Lower leg skin (tissue), 4 donors: ENCODE measurements around the gene PTPRT. TPM values are rescaled to one million over a fixed set of nuclear protein-coding genes. Genes with fewer than 3 reads are reported as not detected.

Source experiments
- DNase-seq, 2 donors: peaks; one replicate each; pipeline ENCODE4 v3.0.0-alpha.2; 2019; ENCODE audit warnings: low spot score in 2 of 2
- H3K4me3 ChIP-seq: fragments of 200-600 bp; sonication (generic); 2 replicates; pipeline ENCODE4 v1.5.1; 2017; ENCODE audit warnings: mild to moderate bottlenecking, low read depth; ENCODE audit not compliant: poor library complexity, severe bottlenecking
- POLR2A ChIP-seq, 2 donors: fragments of 450-650 bp; IDR thresholded peaks; one replicate each; pipeline ENCODE4 v1.6.1; 2016 to 2017; ENCODE audit warnings: antibody characterized with exemption in 2 of 2, mild to moderate bottlenecking in 1 of 2, moderate library complexity in 1 of 2
- WGBS, 2 donors: methylation state at CpG; one replicate each; pipeline ENCODE4 v1.1.5; 2018; 5-methylcytosine and 5-hydroxymethylcytosine counted together
- intact Hi-C: fragments of 100-400 bp; cut with DNase I; formaldehyde crosslinking; loops from one replicate; pipeline ENCODE4 v1.15.0; 2023; ENCODE audit warnings: low total_unique reads
- total RNA-seq, 4 donors: library from RNA; depleted of rRNA; stranded (reverse); fragments of >200 nt; gene quantifications; one replicate each; pipeline ENCODE4 v1.1.0, GENCODE V29; 2016
- TF ChIP-seq, protein P1 (sequence below), 3 donors: fragments of 450-650 bp; IDR thresholded peaks; one replicate each; pipeline ENCODE4 v1.5.1; 2016; ENCODE audit warnings: antibody characterized with exemption in 3 of 3, mild to moderate bottlenecking in 3 of 3, moderate library complexity in 2 of 3

The PTPRT gene
- total RNA-seq, 4 donors from 2014 or later: 0.34 to 1.4 (median 0.95) TPM

DNA sequence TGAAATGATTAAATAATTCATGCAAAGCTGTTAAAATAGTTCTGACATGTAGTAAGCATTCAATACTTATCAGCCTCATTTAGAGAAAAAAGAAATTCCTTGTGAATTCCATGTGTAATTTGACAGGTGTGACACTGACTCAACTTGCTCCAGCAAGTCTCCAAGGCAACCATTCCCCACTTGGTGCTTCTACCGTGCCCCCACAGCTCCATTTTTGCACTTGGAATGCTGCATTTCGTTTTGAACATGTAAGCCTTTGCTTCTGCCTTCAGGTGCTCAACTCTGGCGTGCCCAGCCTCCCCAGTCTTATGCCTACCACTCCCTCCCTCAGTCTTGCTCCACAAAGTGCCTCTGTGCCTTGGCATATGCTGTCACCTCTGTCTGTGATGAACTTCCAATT, 810.9 kb downstream of the PTPRT start:
- intact Hi-C loops: no loop called here
- 52 to 58% methylated on average over 3 of the region's 3 CpGs for WGBS, 2 donors
- no peak for DNase-seq
- no peak for TF ChIP-seq POLR2A (IDR thresholded peaks at IDR 0.05)
- TF ChIP-seq, protein P1, sequence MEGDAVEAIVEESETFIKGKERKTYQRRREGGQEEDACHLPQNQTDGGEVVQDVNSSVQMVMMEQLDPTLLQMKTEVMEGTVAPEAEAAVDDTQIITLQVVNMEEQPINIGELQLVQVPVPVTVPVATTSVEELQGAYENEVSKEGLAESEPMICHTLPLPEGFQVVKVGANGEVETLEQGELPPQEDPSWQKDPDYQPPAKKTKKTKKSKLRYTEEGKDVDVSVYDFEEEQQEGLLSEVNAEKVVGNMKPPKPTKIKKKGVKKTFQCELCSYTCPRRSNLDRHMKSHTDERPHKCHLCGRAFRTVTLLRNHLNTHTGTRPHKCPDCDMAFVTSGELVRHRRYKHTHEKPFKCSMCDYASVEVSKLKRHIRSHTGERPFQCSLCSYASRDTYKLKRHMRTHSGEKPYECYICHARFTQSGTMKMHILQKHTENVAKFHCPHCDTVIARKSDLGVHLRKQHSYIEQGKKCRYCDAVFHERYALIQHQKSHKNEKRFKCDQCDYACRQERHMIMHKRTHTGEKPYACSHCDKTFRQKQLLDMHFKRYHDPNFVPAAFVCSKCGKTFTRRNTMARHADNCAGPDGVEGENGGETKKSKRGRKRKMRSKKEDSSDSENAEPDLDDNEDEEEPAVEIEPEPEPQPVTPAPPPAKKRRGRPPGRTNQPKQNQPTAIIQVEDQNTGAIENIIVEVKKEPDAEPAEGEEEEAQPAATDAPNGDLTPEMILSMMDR (IDR thresholded peaks at IDR 0.05): no peak
- H3K4me3 ChIP-seq: no peak overlapping the region

DNA sequence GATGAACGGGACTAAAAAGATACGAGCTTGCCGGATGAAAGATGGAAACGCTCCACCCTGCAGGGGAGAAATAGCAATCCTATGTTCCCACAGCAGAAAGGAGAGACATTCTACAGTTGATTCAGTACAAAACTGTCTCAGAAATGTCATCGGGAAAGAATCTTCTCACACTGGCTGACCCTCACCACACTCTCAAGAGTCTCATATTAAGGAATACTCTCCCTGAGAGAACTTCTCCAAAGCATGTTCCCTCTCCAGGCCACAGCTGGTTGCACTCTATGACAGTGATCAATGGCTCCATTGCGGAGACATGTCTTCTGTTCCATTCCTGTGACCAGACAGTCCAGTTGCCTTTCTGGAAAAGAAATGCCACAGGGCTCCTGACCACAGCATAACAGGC, 813.6 kb downstream of the PTPRT start:
- intact Hi-C loops: no loop called here
- no peak for TF ChIP-seq POLR2A (IDR thresholded peaks at IDR 0.05)
- TF ChIP-seq, protein P1 (IDR thresholded peaks at IDR 0.05): no peak
- no peak for DNase-seq
- 69 to 77% methylated on average over 6 of the region's 6 CpGs for WGBS, 2 donors
- H3K4me3 ChIP-seq: no peak overlapping the region

DNA sequence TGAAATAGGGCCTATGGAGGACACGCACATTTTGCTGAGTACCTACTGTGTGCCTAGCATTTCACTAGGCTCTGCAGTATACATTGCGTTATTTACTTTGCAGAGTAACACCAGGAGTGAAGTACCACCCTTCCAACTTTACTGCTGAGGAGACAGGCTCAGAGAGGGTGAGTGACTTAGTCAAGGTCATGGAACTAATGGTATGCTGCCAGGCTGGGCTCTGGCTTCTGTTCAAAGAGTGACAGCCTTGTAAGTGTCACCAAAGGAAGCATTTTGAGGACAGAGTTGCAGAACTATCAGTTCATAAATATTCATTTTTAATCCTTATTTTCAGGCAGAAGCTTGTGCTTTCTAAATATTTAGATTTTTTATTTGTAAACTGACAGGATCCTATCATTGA, 816.7 kb downstream of the PTPRT start:
- TF ChIP-seq POLR2A (IDR thresholded peaks at IDR 0.05): no peak
- TF ChIP-seq, protein P1 (IDR thresholded peaks at IDR 0.05): no peak
- no peak for DNase-seq

DNA sequence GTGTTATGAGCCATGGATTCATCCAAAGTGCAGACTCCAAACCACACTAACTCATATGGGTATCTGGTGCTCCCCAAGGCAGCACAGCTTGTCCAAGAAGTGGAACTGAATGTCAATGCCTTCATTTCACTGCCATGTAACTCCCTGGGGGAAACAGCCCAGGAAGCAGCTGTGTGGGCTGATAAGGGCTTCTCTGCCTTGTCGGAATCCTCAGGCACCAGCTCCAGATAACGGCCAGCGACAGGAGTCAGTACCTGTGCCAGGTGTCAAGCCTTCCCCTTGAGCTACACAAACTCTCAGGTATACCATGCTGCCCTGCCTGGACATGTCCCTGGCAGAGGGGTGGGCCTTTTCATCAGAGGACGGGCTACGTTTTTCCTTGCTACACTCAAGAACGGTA, 819.6 kb downstream of the PTPRT start:
- TF ChIP-seq, protein P1 (IDR thresholded peaks at IDR 0.05): no peak
- TF ChIP-seq POLR2A (IDR thresholded peaks at IDR 0.05): no peak
- intact Hi-C loops: no loop called here
- no peak for DNase-seq
- H3K4me3 ChIP-seq: no peak overlapping the region
- 47 to 58% methylated on average over 6 of the region's 6 CpGs for WGBS, 2 donors

More for the DNA sequence above, 816.7 kb downstream of the PTPRT start:
- WGBS, 2 donors: 71 to 86% methylated on average over 2 of the region's 2 CpGs
- intact Hi-C loops: no loop called here
- H3K4me3 ChIP-seq: no peak overlapping the region

DNA sequence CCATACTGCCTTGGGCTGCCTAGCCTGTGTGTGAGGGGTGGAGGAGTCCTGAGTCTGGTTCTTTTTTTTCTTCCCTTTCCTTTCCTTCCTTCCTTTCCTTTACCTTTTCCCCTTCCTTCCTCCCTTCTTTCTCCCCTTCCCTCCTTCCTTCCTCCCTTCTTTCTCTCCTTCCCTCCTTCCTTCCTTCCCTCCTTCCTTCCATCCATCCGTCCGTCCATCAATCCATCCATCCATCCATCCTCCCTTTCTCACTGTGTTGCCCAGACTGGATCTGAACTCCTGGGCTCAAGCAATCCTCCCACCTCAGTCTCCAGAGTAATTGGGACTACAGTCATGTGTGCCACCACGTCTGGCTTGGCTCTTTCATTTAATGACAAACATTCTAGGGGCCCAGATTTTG, 820.8 kb downstream of the PTPRT start:
- no peak for TF ChIP-seq POLR2A (IDR thresholded peaks at IDR 0.05)
- TF ChIP-seq, protein P1 (IDR thresholded peaks at IDR 0.05): peak in 1 of 3 donors; percentile 13
- WGBS, 2 donors: 71 to 76% methylated on average over 3 of the region's 3 CpGs
- no peak overlapping the region for H3K4me3 ChIP-seq
- intact Hi-C loops: no loop called here
- DNase-seq: no peak

DNA sequence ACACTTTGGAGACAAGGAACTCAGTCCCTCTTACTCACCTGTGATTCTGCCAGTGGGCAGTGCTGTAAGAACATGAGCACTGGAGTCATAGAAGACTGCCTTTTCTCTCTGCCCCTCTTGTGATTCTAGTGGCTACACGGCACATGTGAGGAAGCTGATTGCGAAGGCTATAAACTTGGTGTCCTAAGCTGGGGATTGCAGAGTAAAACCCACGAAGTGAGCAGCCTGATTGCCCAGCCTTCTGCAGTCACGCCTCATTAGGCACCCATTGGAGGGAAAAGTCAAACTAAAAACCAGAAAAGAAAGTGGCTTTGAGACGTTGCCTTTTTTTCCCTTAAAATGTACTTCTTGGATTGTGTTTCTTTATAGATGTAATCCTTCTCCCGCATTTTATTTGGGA, 823.1 kb downstream of the PTPRT start:
- H3K4me3 ChIP-seq: no peak overlapping the region
- WGBS, 2 donors: 55 to 67% methylated on average over 6 of the region's 6 CpGs
- intact Hi-C loops: no loop called here
- DNase-seq: no peak
- no peak for TF ChIP-seq POLR2A (IDR thresholded peaks at IDR 0.05)
- TF ChIP-seq, protein P1 (IDR thresholded peaks at IDR 0.05): no peak
